Measurements from ENCODE around the gene HOGA1.
"Not testable (repeated sequence)": the region's sequence is repeated elsewhere in the genome, so short reads cannot be mapped to it uniquely, and the experiment has no call there.

Gene HOGA1

DNA sequence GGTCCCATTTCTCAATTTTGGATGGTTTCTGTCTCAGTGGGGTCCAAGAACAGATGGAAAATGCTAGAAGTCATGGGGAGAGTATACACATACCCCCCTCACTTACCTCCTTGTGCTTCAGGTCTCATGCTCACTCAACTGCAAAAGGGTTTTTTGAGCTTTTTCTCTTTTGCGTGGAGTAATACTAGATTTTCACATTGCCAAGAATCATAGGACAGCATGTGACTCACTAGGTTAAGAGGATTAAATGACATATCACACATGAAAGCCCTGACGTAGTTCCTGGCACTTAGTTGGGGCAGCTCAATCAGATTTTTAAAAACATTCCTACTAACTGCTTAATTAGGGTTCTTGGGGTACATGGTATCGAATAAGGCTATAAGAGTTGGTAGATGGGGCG is 60.7 kb downstream of the HOGA1 start:
- H3K36me3 Mint-ChIP-seq (ENCODE audit: low read depth), result peaks cover 29% of the 10 kb centered on the region
- no peak for DNase-seq
- TF ChIP-seq, protein P1, sequence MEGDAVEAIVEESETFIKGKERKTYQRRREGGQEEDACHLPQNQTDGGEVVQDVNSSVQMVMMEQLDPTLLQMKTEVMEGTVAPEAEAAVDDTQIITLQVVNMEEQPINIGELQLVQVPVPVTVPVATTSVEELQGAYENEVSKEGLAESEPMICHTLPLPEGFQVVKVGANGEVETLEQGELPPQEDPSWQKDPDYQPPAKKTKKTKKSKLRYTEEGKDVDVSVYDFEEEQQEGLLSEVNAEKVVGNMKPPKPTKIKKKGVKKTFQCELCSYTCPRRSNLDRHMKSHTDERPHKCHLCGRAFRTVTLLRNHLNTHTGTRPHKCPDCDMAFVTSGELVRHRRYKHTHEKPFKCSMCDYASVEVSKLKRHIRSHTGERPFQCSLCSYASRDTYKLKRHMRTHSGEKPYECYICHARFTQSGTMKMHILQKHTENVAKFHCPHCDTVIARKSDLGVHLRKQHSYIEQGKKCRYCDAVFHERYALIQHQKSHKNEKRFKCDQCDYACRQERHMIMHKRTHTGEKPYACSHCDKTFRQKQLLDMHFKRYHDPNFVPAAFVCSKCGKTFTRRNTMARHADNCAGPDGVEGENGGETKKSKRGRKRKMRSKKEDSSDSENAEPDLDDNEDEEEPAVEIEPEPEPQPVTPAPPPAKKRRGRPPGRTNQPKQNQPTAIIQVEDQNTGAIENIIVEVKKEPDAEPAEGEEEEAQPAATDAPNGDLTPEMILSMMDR (IDR thresholded peaks at IDR 0.05), result no peak
- H3K9me3 Mint-ChIP-seq, result no peaks in the 10 kb centered on the region
- H3K4me1 Mint-ChIP-seq, result peaks cover 36% of the 10 kb centered on the region
- peaks cover 4% of the 10 kb centered on the region for H3K27me3 Mint-ChIP-seq (ENCODE audit: low read depth, poor library complexity)
- H3K27ac Mint-ChIP-seq, result no peak overlapping the region
- H3K4me3 Mint-ChIP-seq, result no peak overlapping the region

DNA sequence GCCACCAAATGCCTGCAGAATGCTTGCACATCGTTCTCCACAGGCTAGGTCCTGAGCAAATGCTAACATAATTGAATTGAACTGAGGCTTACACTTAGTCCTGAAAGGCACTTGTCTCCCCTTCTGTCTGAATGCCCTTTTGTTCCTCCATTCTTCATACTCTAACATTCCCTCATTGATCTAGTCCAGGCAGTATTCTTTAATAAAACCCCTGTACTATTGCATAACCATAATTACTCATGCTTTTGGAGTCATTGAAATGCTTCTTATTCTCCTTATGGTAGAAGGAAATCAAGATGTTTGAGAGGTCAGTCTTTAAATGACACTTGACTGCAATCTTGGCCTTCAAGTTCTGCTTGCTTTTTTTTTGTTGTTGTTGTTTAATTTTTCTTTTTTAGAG is 63.4 kb downstream of the HOGA1 start:
- peaks cover 31% of the 10 kb centered on the region for H3K36me3 Mint-ChIP-seq (ENCODE audit: low read depth)
- TF ChIP-seq, protein P1 (IDR thresholded peaks at IDR 0.05), result no peak
- H3K27me3 Mint-ChIP-seq (ENCODE audit: low read depth, poor library complexity), result peaks cover 4% of the 10 kb centered on the region
- H3K27ac Mint-ChIP-seq, result no peak overlapping the region
- H3K9me3 Mint-ChIP-seq, result no peaks in the 10 kb centered on the region
- DNase-seq, result no peak
- peaks cover 19% of the 10 kb centered on the region for H3K4me1 Mint-ChIP-seq
- H3K4me3 Mint-ChIP-seq, result no peak overlapping the region

DNA sequence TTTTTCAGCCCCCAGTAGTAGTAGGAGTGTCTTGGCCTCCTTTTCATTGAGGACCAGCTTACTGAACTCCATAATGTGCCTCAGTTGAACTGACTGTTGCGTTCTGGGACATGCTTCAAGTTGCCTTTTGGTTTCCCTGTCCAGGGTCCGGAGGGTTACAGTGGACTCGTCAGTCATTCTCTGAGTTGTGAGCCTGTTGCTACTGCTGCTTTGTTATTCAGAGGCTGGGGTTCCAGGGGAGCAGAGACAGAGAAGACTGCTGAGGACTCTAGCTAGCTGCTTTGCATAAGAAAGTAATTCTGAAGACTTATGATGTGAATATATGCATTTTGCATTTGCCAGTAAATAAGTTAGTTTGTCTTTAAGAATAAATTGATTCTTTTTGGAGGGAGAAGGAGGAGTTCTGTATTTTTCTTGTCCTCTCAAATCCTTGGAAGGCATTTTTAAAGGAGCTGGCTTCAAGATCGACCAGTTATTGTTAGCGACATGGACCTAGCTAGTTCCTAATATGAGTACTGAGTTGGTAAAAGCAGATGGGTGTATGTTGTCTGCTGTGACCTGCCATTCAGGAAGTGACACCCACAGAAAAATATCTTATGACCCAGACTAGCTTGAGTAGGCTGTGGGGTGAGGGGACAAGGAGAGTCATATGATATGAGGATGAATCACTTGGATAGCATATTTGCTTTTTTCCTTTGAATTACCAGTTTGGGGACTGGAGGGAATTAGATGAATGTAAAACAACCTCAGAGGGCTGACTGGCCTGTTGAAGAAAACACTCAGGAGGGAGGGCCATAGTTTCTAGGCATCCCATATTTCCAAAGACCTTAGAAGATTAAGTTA is 64.6 kb downstream of the HOGA1 start:
- peaks cover 36% of the 10 kb centered on the region for H3K36me3 Mint-ChIP-seq (ENCODE audit: low read depth)
- H3K27ac Mint-ChIP-seq, result no peak overlapping the region
- no peak overlapping the region for H3K4me3 Mint-ChIP-seq
- H3K9me3 Mint-ChIP-seq, result no peaks in the 10 kb centered on the region
- peaks cover 8% of the 10 kb centered on the region for H3K4me1 Mint-ChIP-seq
- TF ChIP-seq, protein P1 (IDR thresholded peaks at IDR 0.05), result no peak
- DNase-seq, result no peak
- H3K27me3 Mint-ChIP-seq (ENCODE audit: low read depth, poor library complexity), result peaks cover 4% of the 10 kb centered on the region

DNA sequence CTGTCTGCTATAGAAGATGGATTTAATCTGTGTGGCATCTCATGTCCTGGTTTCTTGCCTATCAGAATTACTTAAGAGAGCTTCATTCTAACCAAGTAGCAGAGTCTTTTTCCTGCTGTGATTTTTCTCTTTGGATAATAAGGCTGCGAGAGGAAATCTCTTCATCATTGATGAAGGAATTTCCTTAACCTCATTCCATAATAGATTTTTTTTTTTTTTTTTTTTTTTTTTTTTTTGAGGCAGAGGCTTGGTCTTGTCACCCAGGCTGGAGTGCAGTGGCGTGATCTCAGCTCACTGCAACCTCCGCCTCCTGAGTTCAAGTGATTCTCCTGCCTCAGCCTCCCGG is 65.2 kb downstream of the HOGA1 start:
- H3K27ac Mint-ChIP-seq, result not testable (repeated sequence)

DNA sequence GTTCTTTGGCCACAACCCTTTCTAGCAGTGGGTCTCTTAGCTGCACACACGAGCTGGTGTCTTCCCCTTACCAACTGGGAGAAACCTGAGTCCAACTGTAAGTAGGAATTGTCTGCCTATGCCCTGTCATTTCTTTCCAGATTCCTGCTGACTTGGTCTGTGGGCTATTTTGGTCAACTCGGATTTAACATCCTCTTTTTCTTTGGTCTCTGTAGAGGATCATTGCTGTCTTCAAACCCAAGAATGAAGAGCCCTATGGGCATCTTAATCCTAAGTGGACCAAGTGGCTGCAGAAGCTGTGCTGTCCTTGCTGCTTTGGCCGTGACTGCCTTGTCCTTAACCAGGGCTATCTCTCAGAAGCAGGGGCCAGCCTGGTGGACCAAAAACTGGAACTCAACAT is 66.5 kb downstream of the HOGA1 start:
- Mint-ChIP-seq H3K4me1 (peaks cover 8% of the 10 kb centered on the region), H3K4me3 (no peak overlapping the region), H3K27me3 (ENCODE audit: low read depth, poor library complexity) (peaks cover 4% of the 10 kb centered on the region), H3K9me3 (no peaks in the 10 kb centered on the region), H3K36me3 (ENCODE audit: low read depth) (peaks cover 33% of the 10 kb centered on the region), H3K27ac (no peak overlapping the region)
- TF ChIP-seq, protein P1 (IDR thresholded peaks at IDR 0.05), result no peak
- no peak for DNase-seq

More for the DNA sequence above, 65.2 kb downstream of the HOGA1 start:
- DNase-seq; H3K27me3 Mint-ChIP-seq (ENCODE audit: low read depth, poor library complexity); H3K4me3 Mint-ChIP-seq; H3K4me1 Mint-ChIP-seq; H3K9me3 Mint-ChIP-seq: not testable (repeated sequence)
- H3K36me3 Mint-ChIP-seq (ENCODE audit: low read depth), result peaks cover 38% of the 10 kb centered on the region

DNA sequence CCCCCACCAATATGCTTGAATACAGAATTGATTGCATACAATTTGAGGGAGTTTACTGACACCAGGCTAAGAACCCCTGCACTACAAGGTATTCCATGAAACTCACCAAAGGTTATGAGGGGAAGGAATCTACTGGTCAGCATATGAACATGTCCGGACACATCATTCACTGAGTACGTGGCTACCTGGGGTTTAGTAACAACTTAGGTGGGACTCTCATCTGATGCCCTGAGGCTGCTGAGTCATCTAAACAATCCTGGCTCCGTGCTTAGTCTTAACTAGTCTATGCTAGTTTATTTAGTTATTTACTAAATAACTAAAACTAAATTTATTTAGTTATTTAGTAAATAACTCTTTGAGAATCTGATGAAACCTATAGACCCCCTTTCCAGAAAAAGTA is 67.6 kb downstream of the HOGA1 start:
- TF ChIP-seq, protein P1 (IDR thresholded peaks at IDR 0.05), result no peak
- DNase-seq, result no peak
- Mint-ChIP-seq H3K9me3 (no peaks in the 10 kb centered on the region), H3K4me3 (no peak overlapping the region), H3K4me1 (peaks cover 8% of the 10 kb centered on the region), H3K27me3 (ENCODE audit: low read depth, poor library complexity) (peaks cover 4% of the 10 kb centered on the region), H3K27ac (no peak overlapping the region), H3K36me3 (ENCODE audit: low read depth) (peaks cover 40% of the 10 kb centered on the region)

Measured in nephron progenitor cell (in vitro differentiated cells).